Hepatocyte (in vitro differentiated cells): Measurements from ENCODE around the gene MRNIP. TPM values are rescaled to one million over a fixed set of nuclear protein-coding genes. Genes with fewer than 3 reads are reported as not detected.

ENCODE experiments used
- DNase-seq: peaks from one replicate; pipeline ENCODE4 v3.0.0-alpha.2; 2016; ENCODE audit warnings: low spot score
- H2AFZ ChIP-seq: fragments of 200-600 bp; sonication (generic); 2 replicates; pipeline ENCODE4 v1.6.0; 2016; ENCODE audit warnings: antibody characterized with exemption, mild to moderate bottlenecking
- H3K27ac ChIP-seq: fragments of 200-600 bp; sonication (generic); 2 replicates; pipeline ENCODE4 v1.5.1; 2016; ENCODE audit warnings: mild to moderate bottlenecking
- H3K27me3 ChIP-seq: fragments of 200-600 bp; sonication (generic); 2 replicates; pipeline ENCODE4 v1.6.1; 2016
- H3K36me3 ChIP-seq: fragments of 200-600 bp; sonication (generic); replicated peaks from 2 replicates; pipeline ENCODE4 v1.5.1; 2016; ENCODE audit warnings: low read depth; ENCODE audit not compliant: insufficient read depth
- H3K4me1 ChIP-seq: fragments of 200-600 bp; sonication (generic); 2 replicates; pipeline ENCODE4 v1.5.1; 2016; ENCODE audit warnings: mild to moderate bottlenecking, moderate library complexity; ENCODE audit not compliant: insufficient read depth
- H3K4me2 ChIP-seq: fragments of 200-600 bp; sonication (generic); 2 replicates; pipeline ENCODE4 v1.6.0; 2016
- H3K4me3 ChIP-seq: fragments of 200-600 bp; sonication (generic); 2 replicates; pipeline ENCODE4 v1.5.1; 2016; ENCODE audit warnings: mild to moderate bottlenecking
- H3K79me2 ChIP-seq: fragments of 200-600 bp; sonication (generic); 2 replicates; pipeline ENCODE4 v1.6.0; 2017; ENCODE audit warnings: mild to moderate bottlenecking
- H3K9me2 ChIP-seq: fragments of 200-600 bp; sonication (generic); replicated peaks from 2 replicates; pipeline ENCODE4 v1.6.0; 2017; ENCODE audit warnings: mild to moderate bottlenecking; ENCODE audit not compliant: insufficient read depth
- H3K9me3 ChIP-seq: fragments of 200-600 bp; sonication (generic); 2 replicates; pipeline ENCODE4 v1.5.1; 2016; ENCODE audit warnings: low read depth, mild to moderate bottlenecking
- H4K20me1 ChIP-seq: fragments of 200-600 bp; sonication (generic); 2 replicates; pipeline ENCODE4 v1.6.0; 2016; ENCODE audit warnings: mild to moderate bottlenecking; ENCODE audit not compliant: insufficient read depth, poor library complexity, severe bottlenecking
- EZH2 ChIP-seq: fragments of 200-600 bp; sonication (generic); IDR thresholded peaks from 2 replicates; pipeline ENCODE4 v1.6.1; 2016; ENCODE audit warnings: antibody characterized with exemption, mild to moderate bottlenecking, borderline replicate concordance
- EZH2phosphoT487 ChIP-seq: fragments of 200-600 bp; sonication (generic); IDR thresholded peaks from one replicate; pipeline ENCODE4 v1.6.1; 2018; ENCODE audit warnings: antibody characterized with exemption, mild to moderate bottlenecking, low read depth, moderate library complexity; ENCODE audit not compliant: unreplicated experiment, severe bottlenecking
- WGBS: methylation state at CpG from one replicate; pipeline ENCODE4 v1.1.6; 2016; ENCODE audit warnings: low lambda C conversion rate; ENCODE audit errors: missing lambda C conversion rate; 5-methylcytosine and 5-hydroxymethylcytosine counted together
- polyA plus RNA-seq: library from polyadenylated mRNA; unstranded; fragments of >200 nt; fragmentation: Nextera tagmentation; extraction: Ambion mirVana; gene quantifications from 2 replicates; pipeline ENCODE4 v1.2.1, GENCODE V29; 2016
- total RNA-seq: library from RNA; depleted of rRNA; stranded (reverse); fragments of >200 nt; gene quantifications from 2 replicates; pipeline ENCODE4 v1.2.3, GENCODE V29; 2014
- TF ChIP-seq, protein P1 (sequence below): fragments of 200-600 bp; sonication (generic); IDR thresholded peaks from 2 replicates; pipeline ENCODE4 v1.5.1; 2016; ENCODE audit warnings: antibody characterized with exemption, mild to moderate bottlenecking; ENCODE audit not compliant: poor library complexity

MRNIP gene, protein sequence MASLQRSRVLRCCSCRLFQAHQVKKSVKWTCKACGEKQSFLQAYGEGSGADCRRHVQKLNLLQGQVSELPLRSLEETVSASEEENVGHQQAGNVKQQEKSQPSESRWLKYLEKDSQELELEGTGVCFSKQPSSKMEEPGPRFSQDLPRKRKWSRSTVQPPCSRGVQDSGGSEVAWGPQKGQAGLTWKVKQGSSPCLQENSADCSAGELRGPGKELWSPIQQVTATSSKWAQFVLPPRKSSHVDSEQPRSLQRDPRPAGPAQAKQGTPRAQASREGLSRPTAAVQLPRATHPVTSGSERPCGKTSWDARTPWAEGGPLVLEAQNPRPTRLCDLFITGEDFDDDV
- total RNA-seq (11.2 and 21.2 TPM in 2 replicates), polyA plus RNA-seq (28.5 and 51.6 TPM in 2 replicates)

DNA sequence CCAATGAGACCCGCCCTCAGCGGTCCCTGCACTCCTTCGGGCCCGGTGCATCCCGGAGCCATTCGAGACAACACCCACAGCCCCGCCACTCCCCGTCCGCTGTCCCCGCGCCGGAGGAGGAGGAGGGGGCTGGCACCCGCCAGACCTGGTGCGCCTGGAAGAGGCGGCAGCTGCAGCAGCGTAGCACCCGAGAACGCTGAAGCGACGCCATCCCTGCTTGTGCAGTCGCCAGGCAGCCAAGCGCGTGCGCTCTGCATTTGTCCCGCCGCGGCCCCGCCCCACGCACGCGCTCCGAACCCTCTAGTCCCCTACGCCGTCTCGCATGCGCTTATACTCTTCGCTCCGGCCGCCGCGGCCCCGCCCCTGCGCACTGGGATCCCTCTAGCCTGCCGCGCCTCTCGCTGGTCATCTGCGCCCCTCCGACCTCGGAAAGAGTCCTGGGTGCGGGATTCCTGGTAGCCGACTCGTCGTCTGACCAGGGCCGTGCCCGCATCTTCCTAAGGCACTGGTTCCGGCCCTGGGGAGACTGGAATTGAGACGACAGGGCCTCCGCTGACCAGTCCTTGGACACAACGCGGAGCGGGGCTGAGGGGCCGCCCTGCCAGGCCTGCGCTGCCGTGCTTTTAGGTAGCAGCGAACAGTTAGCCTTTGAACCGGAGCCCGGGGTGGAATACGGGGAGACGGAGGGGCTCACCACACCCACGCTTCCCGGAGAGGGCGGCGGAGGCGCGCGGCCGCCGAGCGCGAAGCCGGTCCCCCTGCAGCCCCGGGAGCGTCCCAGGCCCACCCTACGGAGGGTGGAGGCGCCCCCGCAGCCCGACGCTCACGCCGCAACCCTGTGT lies at the start of gene MRNIP:
MRNIP (minus strand) TSS at position 232 of the 842 bp plus-strand sequence; CDS start at position 211, 21 bp downstream.
- peak within 1 kb of the TSS; percentile 81 for H2AFZ ChIP-seq
- H3K9me3 ChIP-seq = no peaks in the 10 kb centered on the region
- H3K4me2 ChIP-seq = peak within 1 kb of the TSS; percentile 94
- H4K20me1 ChIP-seq = no peaks in the 10 kb centered on the region
- peaks cover 40% of the 10 kb centered on the region for H3K79me2 ChIP-seq
- DNase-seq = peak; percentile 98
- H3K27me3 ChIP-seq = no peaks in the 10 kb centered on the region
- H3K27ac ChIP-seq = peak within 1 kb of the TSS; percentile 89
- WGBS = 1% methylated on average over 87 of the region's 90 CpGs
- TF ChIP-seq EZH2phosphoT487 (no peak), EZH2 (no peak)
- TF ChIP-seq, protein P1, sequence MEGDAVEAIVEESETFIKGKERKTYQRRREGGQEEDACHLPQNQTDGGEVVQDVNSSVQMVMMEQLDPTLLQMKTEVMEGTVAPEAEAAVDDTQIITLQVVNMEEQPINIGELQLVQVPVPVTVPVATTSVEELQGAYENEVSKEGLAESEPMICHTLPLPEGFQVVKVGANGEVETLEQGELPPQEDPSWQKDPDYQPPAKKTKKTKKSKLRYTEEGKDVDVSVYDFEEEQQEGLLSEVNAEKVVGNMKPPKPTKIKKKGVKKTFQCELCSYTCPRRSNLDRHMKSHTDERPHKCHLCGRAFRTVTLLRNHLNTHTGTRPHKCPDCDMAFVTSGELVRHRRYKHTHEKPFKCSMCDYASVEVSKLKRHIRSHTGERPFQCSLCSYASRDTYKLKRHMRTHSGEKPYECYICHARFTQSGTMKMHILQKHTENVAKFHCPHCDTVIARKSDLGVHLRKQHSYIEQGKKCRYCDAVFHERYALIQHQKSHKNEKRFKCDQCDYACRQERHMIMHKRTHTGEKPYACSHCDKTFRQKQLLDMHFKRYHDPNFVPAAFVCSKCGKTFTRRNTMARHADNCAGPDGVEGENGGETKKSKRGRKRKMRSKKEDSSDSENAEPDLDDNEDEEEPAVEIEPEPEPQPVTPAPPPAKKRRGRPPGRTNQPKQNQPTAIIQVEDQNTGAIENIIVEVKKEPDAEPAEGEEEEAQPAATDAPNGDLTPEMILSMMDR = no peak
- peak within 1 kb of the TSS; percentile 71 for H3K4me3 ChIP-seq
- H3K4me1 ChIP-seq = no peaks in the 10 kb centered on the region
- no peaks in the 10 kb centered on the region for H3K9me2 ChIP-seq
- no peaks in the 10 kb centered on the region for H3K36me3 ChIP-seq

DNA sequence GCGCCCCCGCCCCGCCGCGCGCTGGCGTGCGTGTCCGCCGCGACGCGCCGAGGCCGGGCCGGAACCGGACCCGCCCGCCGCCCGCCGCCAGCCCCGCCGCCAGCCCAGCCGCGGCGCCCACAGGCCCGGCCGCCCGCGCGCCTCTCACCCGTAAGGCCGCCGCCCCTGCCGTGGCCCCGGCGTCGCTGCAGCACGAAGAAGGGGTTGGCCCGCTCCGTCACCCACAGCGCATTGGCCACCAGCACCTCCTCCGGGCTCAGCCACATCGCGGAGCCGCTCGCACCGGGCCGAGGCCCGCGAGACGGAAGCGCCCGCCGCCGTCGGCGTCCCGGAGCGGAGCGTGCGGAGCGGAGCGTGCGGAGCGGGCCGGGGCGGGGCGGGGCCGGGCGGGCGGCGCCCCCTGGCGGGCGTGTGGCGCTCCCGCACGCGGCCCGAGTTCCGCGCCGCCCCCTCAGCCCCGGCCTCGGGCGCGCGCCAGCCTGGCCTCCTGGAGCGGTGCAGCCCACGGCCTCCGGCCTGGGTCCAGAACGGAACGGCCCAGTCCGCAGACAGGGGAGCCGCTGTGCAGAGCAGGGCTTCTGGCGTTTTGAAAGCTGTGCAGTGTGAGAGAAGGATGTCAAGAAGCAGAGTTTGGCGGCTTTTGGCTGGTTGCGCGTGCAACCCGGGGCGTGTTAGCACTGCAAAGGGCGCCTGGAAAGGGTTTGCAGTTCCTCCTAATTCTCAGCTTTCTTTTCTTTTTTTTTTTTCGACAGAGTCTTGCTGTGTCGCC lies 49.1 kb upstream of the MRNIP start, which contains the start of gene TBC1D9B:
TBC1D9B (minus strand) TSS at position 342 of the 769 bp plus-strand sequence; CDS start at position 266, 76 bp downstream.
- WGBS = 18% methylated on average over 27 of the region's 105 CpGs
- H4K20me1 ChIP-seq = no peaks in the 10 kb centered on the region
- no peaks in the 10 kb centered on the region for H3K9me2 ChIP-seq
- H3K36me3 ChIP-seq = no peaks in the 10 kb centered on the region
- DNase-seq = peak; percentile 90
- H3K27me3 ChIP-seq = no peaks in the 10 kb centered on the region
- peak within 1 kb of the TSS; percentile 96 for H3K4me2 ChIP-seq
- peak within 1 kb of the TSS; percentile 88 for H3K27ac ChIP-seq
- peaks cover 27% of the 10 kb centered on the region for H3K79me2 ChIP-seq
- no peaks in the 10 kb centered on the region for H3K9me3 ChIP-seq
- peak within 1 kb of the TSS; percentile 98 for H2AFZ ChIP-seq
- H3K4me1 ChIP-seq = peaks cover 14% of the 10 kb centered on the region
- peak within 1 kb of the TSS; percentile 75 for H3K4me3 ChIP-seq
- TF ChIP-seq EZH2phosphoT487 = no peak
- TF ChIP-seq, protein P1 = peak; percentile 33

DNA sequence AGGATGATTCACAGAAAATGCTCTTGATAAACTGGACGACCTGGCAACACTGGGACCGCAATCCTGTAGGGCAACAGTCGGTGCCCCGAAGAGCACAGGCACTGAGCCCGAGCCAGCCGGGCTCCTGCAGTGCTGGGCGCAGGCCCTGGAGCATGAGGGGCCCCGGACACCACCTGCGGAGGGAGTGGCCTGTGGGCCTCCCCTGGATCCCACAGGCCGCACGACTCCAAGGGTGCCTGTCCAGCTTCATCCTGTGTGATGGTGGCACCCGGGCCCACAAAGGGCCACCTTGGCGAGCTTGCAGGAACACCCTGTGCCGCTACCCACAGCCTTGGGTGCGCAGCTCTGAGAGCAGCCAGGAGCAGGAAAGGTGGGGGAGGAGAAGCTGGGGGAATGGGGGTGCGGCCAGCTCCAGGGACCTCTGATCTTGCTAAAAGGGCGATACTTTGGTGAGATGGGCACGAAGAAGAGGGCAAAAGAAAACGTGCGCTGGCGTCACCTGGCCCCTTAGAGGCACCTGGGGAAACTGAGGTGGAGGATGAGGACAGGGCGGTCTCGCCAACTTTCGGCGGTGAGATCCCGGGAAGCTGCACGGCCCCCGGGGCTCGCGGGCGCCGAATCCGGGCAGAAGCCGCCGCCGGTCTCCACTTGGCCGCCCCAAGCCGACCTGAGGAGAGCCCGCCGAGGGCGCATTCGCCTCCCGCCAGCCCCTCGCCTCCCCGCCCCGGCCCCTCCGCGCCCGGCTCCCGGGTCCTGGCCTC lies 48.4 kb upstream of the MRNIP start:
- Histone ChIP-seq H3K4me2 (peak overlapping the region; percentile 89), H3K9me3 (no peaks in the 10 kb centered on the region), H3K9me2 (no peaks in the 10 kb centered on the region), H3K4me1 (peaks cover 14% of the 10 kb centered on the region), H3K4me3 (peak overlapping the region; percentile 75), H3K79me2 (peaks cover 27% of the 10 kb centered on the region), H3K27ac (peak overlapping the region; percentile 69), H4K20me1 (no peaks in the 10 kb centered on the region), H3K36me3 (no peaks in the 10 kb centered on the region), H3K27me3 (no peaks in the 10 kb centered on the region), H2AFZ (peak overlapping the region; percentile 81)
- DNase-seq = peak; percentile 33
- no peak for TF ChIP-seq EZH2phosphoT487
- TF ChIP-seq EZH2 = no peak
- TF ChIP-seq, protein P1 = no peak
- 36% methylated on average over 26 of the region's 50 CpGs for WGBS
